ENCODE results near the gene FRMD5. TPM values are rescaled to one million over a fixed set of nuclear protein-coding genes. Genes with fewer than 3 reads are reported as not detected.
"Not testable (repeated sequence)": the region's sequence is repeated elsewhere in the genome, so short reads cannot be mapped to it uniquely, and the experiment has no call there.

The FRMD5 gene
- polyA plus RNA-seq, 1 donor (not counting 4 experiments of a cell fraction or from before 2014, with no cell fraction given): 7.3 TPM

- H3K4me3 ChIP-seq (ENCODE audit: control insufficient read depth in 2 of 3, extremely low read depth in 1 of 3, insufficient read depth in 2 of 3, low read depth in 1 of 3, low read length in 3 of 3): no peak overlapping the region
- H2AFZ ChIP-seq (ENCODE audit: control insufficient read depth, low read length): no peak overlapping the region
- TF ChIP-seq EZH2 (IDR thresholded peaks at IDR 0.05; ENCODE audit: low read length) (no peak), CTCF (optimal IDR thresholded peaks at IDR 0.05 in 1 of 3, IDR thresholded peaks at IDR 0.05 in 1 of 3, conservative IDR thresholded peaks at IDR 0.05 in 1 of 3; ENCODE audit: extremely low read depth in 1 of 3, insufficient read depth in 2 of 3, low read length in 3 of 3) (no peak)
- no peak overlapping the region for H3K4me2 ChIP-seq (ENCODE audit: control insufficient read depth, extremely low read depth, insufficient read depth, low read depth, low read length)
- no peaks in the 10 kb centered on the region for H3K79me2 ChIP-seq (ENCODE audit: control insufficient read depth, insufficient read depth, low read length)
- H3K27me3 ChIP-seq (ENCODE audit: control insufficient read depth, extremely low read depth, insufficient read depth, low read length): no peaks in the 10 kb centered on the region
- H3K9me3 ChIP-seq (ENCODE audit: control insufficient read depth, low read depth, low read length): no peaks in the 10 kb centered on the region
- dilution Hi-C loops (cut with MboI; ENCODE audit: extremely low pct_ligation_motif_present, low sequenced_read_pairs): no loop called here
- H3K27ac ChIP-seq (ENCODE audit: control insufficient read depth, insufficient read depth, low read length): no peak overlapping the region
- no peak for DNase-seq (ENCODE audit: low read depth, low spot score)
- H3K9ac ChIP-seq (ENCODE audit: control insufficient read depth, extremely low read depth, insufficient read depth, low read length): no peak overlapping the region
- no peaks in the 10 kb centered on the region for H3K36me3 ChIP-seq (ENCODE audit: control insufficient read depth in 2 of 2, extremely low read depth in 1 of 2, insufficient read depth in 2 of 2, low read length in 2 of 2)
- FAIRE-seq: no peak
- no peaks in the 10 kb centered on the region for H3K4me1 ChIP-seq (ENCODE audit: control insufficient read depth, extremely low read depth, insufficient read depth, low read length)
- H4K20me1 ChIP-seq (ENCODE audit: control insufficient read depth, extremely low read depth, insufficient read depth, low read length): no peaks in the 10 kb centered on the region
- no peaks in the 10 kb centered on the region for H3K9me1 ChIP-seq (ENCODE audit: control insufficient read depth, extremely low read depth, insufficient read depth, low read length)
Observed at GRCh38 chr15:44243141-44243540, 48.1 kb upstream of the FRMD5 start.

DNA sequence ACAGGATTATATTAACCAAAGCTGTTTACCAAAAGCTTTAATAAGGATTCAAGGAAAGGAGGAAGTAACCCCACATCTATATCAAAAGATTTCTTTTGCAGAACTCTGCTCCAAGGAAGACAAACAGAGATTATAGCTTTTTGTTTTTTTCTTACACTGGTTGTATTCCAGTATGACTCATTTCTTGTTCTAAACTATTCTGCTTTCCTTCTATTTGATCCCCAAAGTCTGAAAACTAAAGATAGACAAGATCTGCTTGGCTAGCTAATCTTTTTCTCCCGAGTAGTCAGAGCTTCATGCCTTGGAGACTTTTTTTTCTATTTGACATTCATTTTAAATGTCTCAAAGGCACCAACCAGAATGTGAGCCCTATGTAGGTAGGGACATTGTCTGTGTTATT lies 36.8 kb upstream of the FRMD5 start:
- Histone ChIP-seq H3K79me2 (ENCODE audit: control insufficient read depth, insufficient read depth, low read length) (no peaks in the 10 kb centered on the region), H3K27ac (ENCODE audit: control insufficient read depth, insufficient read depth, low read length) (no peak overlapping the region), H3K4me3 (ENCODE audit: control insufficient read depth in 2 of 3, extremely low read depth in 1 of 3, insufficient read depth in 2 of 3, low read depth in 1 of 3, low read length in 3 of 3) (no peak overlapping the region), H3K36me3 (ENCODE audit: control insufficient read depth in 2 of 2, extremely low read depth in 1 of 2, insufficient read depth in 2 of 2, low read length in 2 of 2) (no peaks in the 10 kb centered on the region), H3K9ac (ENCODE audit: control insufficient read depth, extremely low read depth, insufficient read depth, low read length) (no peak overlapping the region), H4K20me1 (ENCODE audit: control insufficient read depth, extremely low read depth, insufficient read depth, low read length) (no peaks in the 10 kb centered on the region), H3K4me2 (ENCODE audit: control insufficient read depth, extremely low read depth, insufficient read depth, low read depth, low read length) (no peak overlapping the region), H3K4me1 (ENCODE audit: control insufficient read depth, extremely low read depth, insufficient read depth, low read length) (no peaks in the 10 kb centered on the region), H3K9me1 (ENCODE audit: control insufficient read depth, extremely low read depth, insufficient read depth, low read length) (no peaks in the 10 kb centered on the region), H3K9me3 (ENCODE audit: control insufficient read depth, low read depth, low read length) (no peaks in the 10 kb centered on the region), H2AFZ (ENCODE audit: control insufficient read depth, low read length) (no peak overlapping the region), H3K27me3 (ENCODE audit: control insufficient read depth, extremely low read depth, insufficient read depth, low read length) (no peaks in the 10 kb centered on the region)
- dilution Hi-C loops (cut with MboI; ENCODE audit: extremely low pct_ligation_motif_present, low sequenced_read_pairs): no loop called here
- FAIRE-seq (no peak), DNase-seq (ENCODE audit: low read depth, low spot score) (no peak)
- TF ChIP-seq EZH2 (IDR thresholded peaks at IDR 0.05; ENCODE audit: low read length) (no peak), CTCF (optimal IDR thresholded peaks at IDR 0.05 in 1 of 3, IDR thresholded peaks at IDR 0.05 in 1 of 3, conservative IDR thresholded peaks at IDR 0.05 in 1 of 3; ENCODE audit: extremely low read depth in 1 of 3, insufficient read depth in 2 of 3, low read length in 3 of 3) (no peak)

DNA sequence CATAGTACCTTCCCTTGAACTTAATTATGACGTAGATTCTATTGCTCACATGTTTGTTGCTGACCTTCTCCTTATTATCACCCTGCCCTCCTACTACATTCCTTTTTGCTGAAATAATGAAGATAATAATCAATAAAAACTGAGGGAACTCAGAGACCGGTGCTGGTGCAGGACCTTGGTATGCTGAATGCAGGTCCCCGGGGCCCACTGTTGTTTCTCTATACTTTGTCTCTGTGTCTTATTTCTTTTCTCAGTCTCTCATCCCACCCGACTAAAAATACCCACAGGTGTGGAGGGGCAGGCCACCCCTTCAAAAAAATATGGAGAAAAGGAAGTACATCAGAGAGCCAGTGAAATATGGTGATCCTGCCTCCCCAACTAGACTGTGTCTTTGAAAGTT lies 34.2 kb upstream of the FRMD5 start:
- H3K9me1 ChIP-seq (ENCODE audit: control insufficient read depth, extremely low read depth, insufficient read depth, low read length); H3K4me3 ChIP-seq (ENCODE audit: control insufficient read depth in 2 of 3, extremely low read depth in 1 of 3, insufficient read depth in 2 of 3, low read depth in 1 of 3, low read length in 3 of 3); H2AFZ ChIP-seq (ENCODE audit: control insufficient read depth, low read length); DNase-seq (ENCODE audit: low read depth, low spot score); H3K36me3 ChIP-seq (ENCODE audit: control insufficient read depth in 2 of 2, extremely low read depth in 1 of 2, insufficient read depth in 2 of 2, low read length in 2 of 2); H3K9ac ChIP-seq (ENCODE audit: control insufficient read depth, extremely low read depth, insufficient read depth, low read length); H3K27me3 ChIP-seq (ENCODE audit: control insufficient read depth, extremely low read depth, insufficient read depth, low read length); H4K20me1 ChIP-seq (ENCODE audit: control insufficient read depth, extremely low read depth, insufficient read depth, low read length); H3K9me3 ChIP-seq (ENCODE audit: control insufficient read depth, low read depth, low read length); H3K27ac ChIP-seq (ENCODE audit: control insufficient read depth, insufficient read depth, low read length); H3K4me2 ChIP-seq (ENCODE audit: control insufficient read depth, extremely low read depth, insufficient read depth, low read depth, low read length); H3K4me1 ChIP-seq (ENCODE audit: control insufficient read depth, extremely low read depth, insufficient read depth, low read length); H3K79me2 ChIP-seq (ENCODE audit: control insufficient read depth, insufficient read depth, low read length); FAIRE-seq; dilution Hi-C loops (cut with MboI; ENCODE audit: extremely low pct_ligation_motif_present, low sequenced_read_pairs): not testable (repeated sequence)

Measured in keratinocyte (primary cell).